HG03045 (cell line): ENCODE measurements around the gene CCDC88A.
"Not testable (repeated sequence)": the region's sequence is repeated elsewhere in the genome, so short reads cannot be mapped to it uniquely, and the experiment has no call there.

ENCODE experiments used
- ATAC-seq: cut with Tn5 transposase; IDR thresholded peaks from one replicate; pipeline ENCODE4 v1.9.1; 2021; ENCODE audit warnings: mild to moderate bottlenecking, moderate library complexity; ENCODE audit not compliant: unreplicated experiment

The CCDC88A gene, protein sequence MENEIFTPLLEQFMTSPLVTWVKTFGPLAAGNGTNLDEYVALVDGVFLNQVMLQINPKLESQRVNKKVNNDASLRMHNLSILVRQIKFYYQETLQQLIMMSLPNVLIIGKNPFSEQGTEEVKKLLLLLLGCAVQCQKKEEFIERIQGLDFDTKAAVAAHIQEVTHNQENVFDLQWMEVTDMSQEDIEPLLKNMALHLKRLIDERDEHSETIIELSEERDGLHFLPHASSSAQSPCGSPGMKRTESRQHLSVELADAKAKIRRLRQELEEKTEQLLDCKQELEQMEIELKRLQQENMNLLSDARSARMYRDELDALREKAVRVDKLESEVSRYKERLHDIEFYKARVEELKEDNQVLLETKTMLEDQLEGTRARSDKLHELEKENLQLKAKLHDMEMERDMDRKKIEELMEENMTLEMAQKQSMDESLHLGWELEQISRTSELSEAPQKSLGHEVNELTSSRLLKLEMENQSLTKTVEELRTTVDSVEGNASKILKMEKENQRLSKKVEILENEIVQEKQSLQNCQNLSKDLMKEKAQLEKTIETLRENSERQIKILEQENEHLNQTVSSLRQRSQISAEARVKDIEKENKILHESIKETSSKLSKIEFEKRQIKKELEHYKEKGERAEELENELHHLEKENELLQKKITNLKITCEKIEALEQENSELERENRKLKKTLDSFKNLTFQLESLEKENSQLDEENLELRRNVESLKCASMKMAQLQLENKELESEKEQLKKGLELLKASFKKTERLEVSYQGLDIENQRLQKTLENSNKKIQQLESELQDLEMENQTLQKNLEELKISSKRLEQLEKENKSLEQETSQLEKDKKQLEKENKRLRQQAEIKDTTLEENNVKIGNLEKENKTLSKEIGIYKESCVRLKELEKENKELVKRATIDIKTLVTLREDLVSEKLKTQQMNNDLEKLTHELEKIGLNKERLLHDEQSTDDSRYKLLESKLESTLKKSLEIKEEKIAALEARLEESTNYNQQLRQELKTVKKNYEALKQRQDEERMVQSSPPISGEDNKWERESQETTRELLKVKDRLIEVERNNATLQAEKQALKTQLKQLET (N-terminal part only)

DNA sequence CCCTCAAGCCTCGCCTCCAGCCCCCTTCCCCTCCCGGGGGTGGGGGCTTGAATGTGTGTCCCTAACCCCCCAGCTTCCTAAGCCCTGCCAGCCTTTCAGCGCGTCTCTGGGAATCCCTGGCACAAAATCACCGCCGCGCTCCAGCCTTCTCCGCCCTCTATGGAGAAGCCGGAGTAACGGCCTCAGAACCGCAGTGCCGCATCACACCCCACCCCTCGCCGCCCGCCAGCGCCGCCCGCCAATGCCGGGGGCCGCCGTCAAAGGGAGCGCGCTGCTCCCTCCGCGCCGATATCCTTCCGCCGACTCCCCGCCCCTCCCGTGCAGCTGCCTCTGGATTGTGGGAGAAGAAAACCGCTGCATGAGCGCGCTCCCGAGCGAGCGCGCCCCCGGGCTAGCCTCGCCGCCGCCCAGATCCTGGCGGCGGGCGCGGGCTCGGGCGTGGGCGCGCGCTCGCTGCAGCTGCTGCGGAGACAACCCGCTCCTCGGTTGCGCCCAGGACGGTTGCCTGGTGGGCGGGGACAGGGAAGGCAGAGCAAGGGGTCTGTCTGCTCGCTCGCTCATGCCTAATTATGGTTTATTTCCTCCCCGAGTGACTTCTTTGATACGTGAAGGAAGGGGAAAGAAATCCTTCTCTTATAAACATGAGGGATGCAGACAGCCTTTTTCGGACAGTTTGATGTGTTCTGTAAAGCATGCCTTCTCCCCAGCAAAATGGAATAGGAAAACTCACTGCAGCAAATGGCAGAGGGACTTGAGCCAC is at the start of gene CCDC88A:
TSS of gene CCDC88A (minus strand) at position 178 of the 760 bp plus-strand sequence. CDS start 777 bp downstream, outside the sequence.
- ATAC-seq: peak; percentile 84

DNA sequence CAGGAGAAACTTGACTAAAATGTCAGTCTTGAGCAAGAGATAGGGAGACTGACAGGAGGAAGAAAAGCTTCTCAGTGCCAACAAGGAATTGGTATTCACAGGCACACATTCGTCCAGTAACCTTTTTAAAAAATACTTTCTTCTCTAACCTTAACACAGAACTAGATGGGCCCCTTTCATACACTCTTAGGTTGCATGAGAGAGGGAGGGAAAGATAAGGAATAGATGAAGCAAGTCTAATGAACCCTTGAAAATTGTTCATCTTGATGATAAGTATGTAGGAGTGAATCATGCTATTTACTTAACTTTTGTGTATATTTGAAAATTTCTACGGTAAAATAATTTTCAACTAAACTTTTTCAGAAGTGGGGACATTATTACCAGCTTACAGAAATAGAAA is 42.0 kb upstream of the CCDC88A start:
- ATAC-seq: no peak

DNA sequence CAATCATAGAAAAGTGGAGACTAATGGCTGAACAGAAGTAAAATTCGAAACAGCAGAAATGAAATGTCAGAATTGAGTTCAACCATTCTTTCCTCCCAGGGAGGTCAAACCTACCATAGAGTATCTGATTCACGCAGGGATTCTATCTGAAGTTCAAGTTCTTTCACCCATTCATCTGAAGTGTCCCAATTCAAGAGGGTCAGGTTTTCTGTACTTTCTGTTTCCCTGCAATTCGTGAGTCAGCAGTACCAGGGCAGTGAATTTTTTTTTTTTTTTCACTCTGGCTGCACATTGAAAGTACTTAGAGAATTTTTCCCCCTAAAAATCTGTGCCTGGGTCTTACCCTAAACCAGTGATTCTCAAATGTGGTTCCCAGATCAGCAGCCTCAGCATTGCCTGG is 40.9 kb upstream of the CCDC88A start:
- no peak for ATAC-seq

GRCh38 chr2:55459714-55460274 is 40.1 kb upstream of the CCDC88A start:
- ATAC-seq: no peak

DNA sequence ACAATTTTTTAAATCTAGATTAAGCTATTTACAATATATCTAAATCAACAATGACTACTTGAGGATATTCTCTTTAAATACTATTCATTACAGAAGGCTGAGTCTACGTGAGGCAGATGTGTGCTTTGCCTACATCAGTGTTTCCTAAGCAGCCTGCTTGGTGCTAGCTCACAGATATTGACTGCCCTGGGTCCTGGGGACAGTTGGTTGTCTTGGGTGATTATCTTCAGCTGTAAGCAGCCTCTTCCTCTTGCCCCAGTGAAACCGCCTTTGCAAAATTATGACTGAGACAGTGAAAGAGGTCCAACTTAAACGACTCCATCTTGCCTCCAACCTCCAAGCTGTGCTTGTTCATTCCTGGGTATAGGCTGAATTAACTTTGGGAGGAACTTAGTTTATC is 39.6 kb upstream of the CCDC88A start:
- no peak for ATAC-seq

DNA sequence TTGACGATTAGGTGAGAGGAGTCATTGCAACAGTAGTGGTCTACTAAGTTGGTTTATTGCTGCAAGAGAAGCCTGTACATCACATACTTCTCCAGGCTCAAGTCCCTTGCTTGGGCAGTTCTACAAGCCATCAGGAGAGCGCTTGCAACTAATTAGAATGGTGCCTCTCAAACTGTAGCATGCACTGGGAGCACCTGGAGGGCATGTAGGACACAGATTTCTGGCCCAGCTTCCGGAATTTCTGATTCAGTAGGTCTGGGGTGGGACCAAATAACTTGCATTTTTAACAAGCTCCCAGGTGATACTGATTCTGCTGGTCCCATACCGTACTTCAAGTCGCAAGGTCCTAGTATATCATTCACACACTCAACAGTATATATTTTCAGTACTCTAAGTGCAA is 34.5 kb upstream of the CCDC88A start:
- ATAC-seq: no peak

DNA sequence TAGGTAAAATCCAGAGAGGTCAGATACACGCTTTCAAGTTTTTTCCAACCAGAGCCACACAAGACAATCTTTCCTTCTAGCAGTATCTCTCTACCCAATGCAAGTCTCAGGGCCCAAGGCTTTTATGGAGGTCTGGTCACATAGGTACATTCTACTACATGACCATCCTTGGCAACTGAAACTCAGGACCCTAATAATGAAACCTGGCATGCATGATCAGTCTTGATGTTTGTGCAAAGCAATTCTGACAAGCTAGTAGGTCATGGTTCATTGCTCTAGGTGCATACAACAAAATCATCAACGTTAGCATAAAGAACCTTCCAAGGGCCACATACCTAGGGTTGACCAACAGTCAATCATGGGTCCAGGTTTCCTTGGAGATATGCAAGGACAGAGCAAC is 33.2 kb upstream of the CCDC88A start:
- ATAC-seq: no peak

- no peak for ATAC-seq
These were observed 32.0 kb upstream of the CCDC88A start for GRCh38 chr2:55451699-55452098.

GRCh38 chr2:55450014-55450413 is 30.4 kb upstream of the CCDC88A start:
- ATAC-seq: not testable (repeated sequence)

- not testable (repeated sequence) for ATAC-seq
These were observed 22.5 kb upstream of the CCDC88A start for GRCh38 chr2:55442045-55442760.

GRCh38 chr2:55441280-55441892 is 21.7 kb upstream of the CCDC88A start:
- ATAC-seq: no peak

- ATAC-seq: no peak
These were observed 19.4 kb upstream of the CCDC88A start for GRCh38 chr2:55439101-55439397.

GRCh38 chr2:55438391-55439100 is 18.9 kb upstream of the CCDC88A start:
- no peak for ATAC-seq

- no peak for ATAC-seq
These were observed 18.1 kb upstream of the CCDC88A start for GRCh38 chr2:55437515-55438390.

DNA sequence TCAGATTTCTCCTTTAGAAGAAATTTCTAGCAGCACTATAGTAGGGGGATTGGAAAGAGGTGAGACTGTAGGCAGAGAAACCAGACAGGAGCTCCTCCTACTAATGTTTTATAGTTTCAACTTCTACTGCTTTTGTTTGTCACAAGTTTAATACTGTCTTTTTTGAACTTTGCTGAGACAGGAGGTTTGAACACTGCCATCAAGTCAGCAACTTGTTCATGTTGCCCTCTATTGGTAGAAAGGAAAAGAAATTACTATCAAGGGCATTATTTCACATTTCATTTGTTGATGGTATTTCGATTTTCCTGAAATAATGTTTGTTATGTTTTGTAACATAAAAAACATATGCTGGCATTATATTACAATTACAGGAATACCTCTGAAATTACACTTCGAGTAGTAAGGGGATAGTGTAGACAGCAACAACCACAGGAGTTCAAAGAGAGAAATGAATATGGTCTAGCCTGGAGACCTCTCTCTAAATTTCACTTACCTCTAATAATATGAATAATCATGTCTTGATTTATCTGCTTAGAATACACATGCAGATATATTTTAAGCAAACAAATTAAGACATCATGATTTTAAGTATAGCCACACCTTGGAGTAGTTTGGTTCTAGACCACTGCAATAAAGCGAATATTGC is 12.4 kb upstream of the CCDC88A start:
- ATAC-seq: no peak

DNA sequence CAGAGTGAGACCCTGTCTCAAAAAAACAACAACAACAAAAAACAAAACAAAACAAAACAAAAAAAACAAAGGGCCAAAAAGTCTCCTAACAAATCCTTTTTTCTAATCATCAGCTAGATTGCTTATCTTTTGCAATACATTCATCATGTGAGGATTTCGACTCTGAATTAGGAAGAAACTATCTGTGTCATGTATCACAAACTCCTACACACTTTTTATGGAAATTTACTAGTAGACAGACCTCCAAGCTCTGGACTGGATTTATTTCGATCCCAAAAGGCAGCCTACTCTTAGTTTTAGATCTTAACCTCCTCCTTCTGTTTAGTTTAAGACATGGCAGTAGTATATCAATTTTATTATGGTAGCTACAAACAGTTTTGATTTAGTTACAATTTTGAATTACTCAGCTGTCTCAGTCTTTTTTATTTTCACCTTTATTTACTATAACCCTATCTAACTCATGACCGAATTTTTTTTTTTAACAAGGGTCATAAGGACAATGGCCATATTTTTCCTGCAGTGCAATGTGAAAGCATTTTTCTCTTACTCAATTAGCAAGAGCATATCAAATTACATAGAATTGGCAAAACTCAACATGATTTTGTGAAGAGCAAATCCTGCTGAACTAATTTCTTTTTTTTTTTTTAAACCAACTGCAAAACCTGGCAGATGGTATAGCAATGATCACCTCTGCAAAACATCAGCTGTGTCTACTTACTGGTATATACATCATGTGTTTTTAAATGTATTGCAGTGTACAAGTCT is 10.7 kb upstream of the CCDC88A start:
- no peak for ATAC-seq

DNA sequence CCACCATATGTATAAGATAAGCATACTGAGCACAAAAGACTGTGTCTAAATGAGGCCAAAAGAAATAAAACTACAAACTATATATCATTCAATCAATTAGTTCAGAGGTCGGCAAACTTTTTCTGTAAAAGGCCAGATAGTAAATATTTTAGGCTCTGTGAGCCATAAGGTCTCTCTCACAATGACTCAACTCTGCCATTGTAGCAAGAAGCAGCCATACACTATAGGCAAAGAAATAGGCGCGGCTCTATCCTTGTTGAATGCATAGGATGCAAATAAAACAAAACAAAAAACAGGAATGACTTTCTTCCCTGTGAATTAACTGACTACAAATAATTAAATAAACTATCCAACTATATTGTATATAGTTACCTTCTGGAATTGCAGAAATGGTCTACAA is 8.6 kb upstream of the CCDC88A start:
- ATAC-seq: no peak
